ENCODE results near the gene CWC27.

- TF ChIP-seq EP300 (IDR thresholded peaks at IDR 0.05), result no peak
- no peak for TF ChIP-seq POLR2A (IDR thresholded peaks at IDR 0.05)
- no peak for TF ChIP-seq CTCF (IDR thresholded peaks at IDR 0.05)
Observed at GRCh38 chr5:64769855-64770254, 1.1 kb downstream of the CWC27 start.

Measured in upper lobe of left lung (tissue), 4 donors.